GM21723 (cell line): ENCODE results near the gene PTPRA.
A peak's percentile ranks its signal among the peaks of the same experiment; 100 is the strongest.
"Not testable (repeated sequence)": the region's sequence is repeated elsewhere in the genome, so short reads cannot be mapped to it uniquely, and the experiment has no call there.

Experiments
- ATAC-seq: cut with Tn5 transposase; IDR thresholded peaks from one replicate; pipeline ENCODE4 v1.9.1; 2021; ENCODE audit warnings: mild to moderate bottlenecking, moderate library complexity; ENCODE audit not compliant: unreplicated experiment

The PTPRA gene

DNA sequence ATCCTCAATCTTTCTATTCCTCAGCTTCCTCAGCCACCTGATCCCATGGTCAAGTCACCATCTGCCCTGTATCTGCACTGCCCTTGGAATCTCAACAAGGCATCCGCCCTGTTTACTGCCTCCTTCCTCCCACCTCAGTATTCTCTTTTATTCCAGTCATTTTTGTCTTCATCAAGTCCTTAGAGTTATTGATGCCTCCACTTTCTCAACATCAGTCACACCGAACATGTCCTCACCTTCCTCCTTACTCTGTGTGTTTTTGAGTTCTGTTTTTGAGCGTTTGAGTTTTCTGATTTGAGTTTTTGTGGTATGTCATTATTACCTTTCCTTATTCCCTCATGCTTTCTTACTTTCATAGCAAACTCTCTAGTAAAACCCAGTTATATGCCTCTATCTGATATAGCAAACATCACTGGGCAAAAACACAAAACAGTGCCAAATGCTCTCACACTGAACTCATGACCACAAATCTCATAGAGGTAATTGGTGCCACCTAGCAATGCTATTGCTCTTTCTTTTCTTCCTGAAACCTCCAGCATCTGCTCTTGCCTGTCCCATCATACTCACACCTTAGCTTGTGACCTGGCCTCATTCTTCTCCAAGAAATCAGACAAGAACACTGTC is 158.4 kb downstream of the PTPRA start:
- ATAC-seq = no peak

DNA sequence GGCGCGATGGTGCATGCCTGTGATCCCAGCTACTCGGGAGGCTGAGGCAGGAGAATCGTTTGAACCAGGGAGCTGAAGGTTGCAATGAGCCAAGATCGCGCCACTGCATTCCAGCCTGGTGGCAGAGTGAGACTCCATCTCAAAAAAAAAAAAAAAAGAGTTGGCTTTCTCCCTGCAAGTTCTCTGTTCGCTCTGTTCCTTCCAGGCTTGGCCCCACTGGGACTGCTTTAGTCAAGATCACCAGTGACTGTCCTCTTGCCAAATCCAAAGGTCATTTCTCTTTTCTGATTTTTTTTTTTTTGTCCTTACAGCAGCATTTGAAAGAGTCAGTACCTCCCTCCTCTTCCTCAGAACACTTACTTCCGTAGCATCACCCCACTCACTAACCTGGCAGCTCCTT is 159.3 kb downstream of the PTPRA start:
- ATAC-seq = no peak

DNA sequence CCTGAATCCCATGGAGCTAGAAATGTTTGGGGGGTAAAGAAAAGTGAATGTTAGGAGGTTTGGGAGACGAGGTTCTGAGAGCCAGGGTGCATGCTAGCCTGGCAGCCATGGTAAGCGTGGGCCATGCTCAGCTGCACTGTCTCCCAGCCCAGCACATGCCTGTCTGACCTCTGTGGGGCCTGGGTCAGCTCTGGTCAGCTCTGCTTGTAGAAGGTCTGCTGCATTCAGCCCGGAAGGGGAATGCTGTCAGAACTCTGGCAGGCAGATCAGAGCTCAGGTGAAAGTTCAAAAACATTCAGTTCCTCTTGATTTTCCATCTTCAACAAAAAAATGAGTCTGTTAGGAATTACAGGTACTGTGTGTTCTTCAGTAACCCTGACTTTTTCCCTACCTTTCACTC is 164.4 kb downstream of the PTPRA start:
- ATAC-seq = no peak

DNA sequence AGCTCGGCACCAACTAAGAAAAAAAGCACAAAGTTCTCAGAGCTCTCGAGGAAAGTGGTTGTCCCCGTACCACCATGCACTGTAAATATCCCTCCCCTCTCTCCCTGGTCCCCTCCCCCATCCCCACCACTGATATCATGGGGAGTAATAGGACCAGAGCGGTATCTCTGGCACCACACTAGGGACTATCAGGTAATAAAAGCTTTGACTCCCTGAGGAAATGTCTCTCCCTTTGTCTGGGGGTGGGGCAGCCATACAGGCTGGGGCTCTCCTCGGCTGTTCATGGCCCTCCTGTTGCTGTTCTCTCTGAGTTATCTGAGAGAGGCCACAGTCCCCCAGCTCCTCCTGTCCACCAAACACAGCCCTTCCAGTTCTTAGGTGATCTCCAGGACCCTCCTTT is 165.2 kb downstream of the PTPRA start:
- no peak for ATAC-seq

DNA sequence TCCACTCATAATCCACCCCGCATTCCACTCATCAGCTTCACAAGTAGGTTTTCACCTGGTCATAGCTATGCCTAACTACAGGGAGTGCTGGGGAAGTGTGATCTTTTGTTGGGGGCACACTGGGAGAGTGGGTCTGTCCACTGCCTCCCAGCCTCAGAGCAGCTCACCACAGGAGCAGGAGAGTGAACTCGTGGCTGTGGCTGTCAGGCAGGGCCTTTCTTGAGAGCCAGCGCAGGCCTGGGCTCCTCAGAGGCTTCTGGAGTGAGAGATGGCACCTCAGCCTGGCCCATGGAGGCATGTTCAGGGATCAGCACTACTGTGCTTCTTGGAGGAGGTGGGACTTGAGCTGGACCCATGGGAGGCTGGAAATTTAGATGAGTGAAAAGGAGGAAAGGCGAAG is 166.1 kb downstream of the PTPRA start:
- no peak for ATAC-seq

DNA sequence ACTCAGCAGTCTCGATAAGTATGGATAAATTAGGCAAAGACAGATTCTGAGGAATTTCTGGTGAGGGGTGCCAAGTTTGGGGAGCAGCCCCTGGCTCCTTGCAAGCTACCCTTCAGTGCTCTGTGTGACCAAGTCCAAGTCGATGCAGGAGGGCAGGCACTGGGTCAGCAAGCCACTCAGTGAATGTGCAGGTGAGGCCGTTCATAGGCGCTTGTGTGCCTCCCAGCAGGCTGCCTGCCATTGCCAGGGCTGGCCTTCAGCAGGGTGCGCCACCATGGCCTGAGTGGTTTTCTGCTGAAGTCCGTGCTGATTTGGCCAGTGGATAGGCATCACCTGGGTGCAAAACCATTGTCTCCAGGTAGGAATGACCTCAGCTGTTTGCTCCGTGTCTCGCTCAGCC is 166.8 kb downstream of the PTPRA start:
- ATAC-seq = no peak

DNA sequence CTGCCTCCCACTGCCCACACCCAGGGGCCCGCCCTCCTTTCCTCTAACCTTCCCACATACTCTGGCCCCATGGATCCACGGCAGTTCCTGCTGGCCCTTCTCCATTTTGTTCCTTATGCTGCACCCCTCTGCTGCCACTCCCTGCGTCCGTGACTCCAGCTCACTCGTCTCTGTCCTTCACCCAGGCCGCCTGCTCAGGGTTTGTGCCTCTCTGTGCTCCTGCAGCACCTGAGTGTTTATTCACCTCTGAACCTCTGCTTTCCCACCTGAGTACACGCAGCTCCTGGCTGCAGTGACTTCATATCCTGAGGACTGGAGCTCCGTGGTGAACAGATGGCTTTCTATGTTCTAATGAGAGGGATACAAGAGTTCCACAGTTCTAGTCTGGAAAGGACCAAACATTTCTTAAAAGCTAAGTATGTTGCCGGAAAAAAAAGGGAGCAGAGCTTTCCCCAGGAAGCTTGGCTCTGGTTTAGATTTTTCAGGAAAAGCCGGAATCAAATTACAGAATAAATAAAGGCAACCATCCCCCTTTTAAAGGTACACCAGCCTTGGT is 168.7 kb downstream of the PTPRA start:
- ATAC-seq = no peak

DNA sequence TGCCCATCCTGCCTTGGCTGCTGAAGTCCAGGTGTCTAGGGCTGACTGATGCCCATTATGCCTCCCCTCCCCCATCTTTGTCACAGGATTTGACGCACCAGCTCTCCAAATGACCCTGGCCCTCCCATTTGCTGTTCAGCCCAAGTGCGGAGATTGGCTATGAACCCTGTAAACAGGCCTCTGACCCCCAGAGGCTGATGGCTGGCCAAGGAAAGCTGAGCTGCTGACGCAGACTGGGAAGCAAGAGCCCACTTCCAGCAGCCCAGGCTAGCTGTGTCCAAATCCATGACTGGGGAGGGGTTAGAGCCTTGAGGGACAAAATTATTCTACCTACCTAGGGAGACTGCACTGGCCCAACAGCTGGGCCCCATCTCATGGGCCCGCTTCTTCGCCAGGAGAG is 169.3 kb downstream of the PTPRA start:
- no peak for ATAC-seq

DNA sequence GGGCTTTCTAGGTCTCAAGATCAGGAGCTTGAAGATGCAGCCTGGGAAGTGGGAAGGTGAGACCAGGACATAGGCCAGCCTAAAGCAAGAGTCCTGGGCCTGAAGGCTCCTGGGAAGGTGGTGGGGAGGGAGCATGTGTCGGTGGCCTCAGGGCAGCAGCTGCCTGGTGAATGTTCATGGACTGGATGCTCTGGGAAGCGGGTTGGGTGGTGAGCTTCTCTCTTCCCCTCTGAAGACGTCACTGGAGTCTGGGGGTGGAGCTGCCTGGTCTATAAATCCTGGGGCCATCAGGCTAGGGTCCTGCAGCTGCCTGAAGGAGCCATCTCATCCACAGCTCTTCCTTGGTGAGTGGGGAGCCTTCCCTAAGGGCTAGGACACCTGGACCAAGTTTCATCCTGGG is 170.0 kb downstream of the PTPRA start, which contains the start of gene GNRH2:
Gene GNRH2, plus strand, starts transcription at position 301 of the 400 bp plus-strand sequence. CDS start 793 bp downstream, outside the sequence.
- ATAC-seq = no peak

DNA sequence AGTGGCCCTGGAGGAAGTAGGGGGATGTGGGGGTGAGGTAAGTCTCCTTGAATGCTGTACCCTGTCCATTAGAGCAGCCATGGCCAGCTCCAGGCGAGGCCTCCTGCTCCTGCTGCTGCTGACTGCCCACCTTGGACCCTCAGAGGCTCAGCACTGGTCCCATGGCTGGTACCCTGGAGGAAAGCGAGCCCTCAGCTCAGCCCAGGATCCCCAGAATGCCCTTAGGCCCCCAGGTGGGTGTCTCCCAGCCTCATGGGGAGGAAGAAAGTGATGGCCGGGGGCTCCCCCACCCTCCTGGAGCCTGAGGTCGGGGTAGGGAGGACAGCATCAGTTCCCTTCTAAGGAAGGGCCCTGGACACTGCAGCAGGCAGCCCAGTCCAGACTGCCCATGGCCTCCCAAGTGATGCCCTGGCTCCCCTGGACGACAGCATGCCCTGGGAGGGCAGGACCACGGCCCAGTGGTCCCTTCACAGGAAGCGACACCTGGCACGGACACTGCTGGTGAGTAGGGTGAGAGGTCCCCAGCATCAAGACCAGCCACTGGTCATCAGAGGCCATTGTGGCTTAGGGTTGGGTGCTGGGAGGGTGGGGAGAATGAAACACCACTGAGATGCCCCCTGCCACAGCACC is 171.2 kb downstream of the PTPRA start:
- no peak for ATAC-seq

DNA sequence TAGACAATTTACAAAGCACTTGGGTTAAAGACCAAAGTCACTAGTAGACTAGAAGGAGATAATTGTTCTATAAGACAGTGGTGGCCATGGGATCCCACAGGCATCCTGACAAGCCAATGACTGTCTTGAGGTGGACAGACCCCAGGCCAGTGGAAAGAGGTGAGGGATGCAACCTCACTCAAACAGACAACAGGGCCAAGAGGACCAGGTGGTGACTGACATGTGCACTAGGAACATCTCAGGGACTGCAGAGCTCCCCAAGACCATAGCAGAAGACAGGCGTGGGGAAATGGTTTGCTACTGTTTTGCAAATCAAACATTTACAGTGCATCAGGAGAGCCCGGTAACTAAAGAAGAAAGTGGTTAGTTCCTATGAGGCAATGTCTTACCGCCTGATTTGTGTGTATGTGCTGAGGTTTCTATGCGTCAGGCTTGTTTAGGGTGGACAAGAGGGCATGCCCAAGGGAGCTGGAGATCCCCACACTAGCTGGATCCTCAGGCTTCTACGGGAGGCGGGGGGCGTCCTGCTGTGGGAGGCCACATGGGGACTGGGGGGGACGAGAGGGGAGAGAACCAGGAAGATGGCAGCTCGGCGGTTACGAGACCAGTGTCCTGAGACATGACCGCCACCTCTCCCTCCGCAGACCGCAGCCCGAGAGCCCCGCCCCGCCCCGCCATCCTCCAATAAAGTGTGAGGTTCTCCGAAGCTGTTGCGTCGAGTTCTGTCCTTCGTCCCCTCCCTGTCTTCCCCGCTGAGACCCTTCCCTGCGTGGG is 171.9 kb downstream of the PTPRA start:
- ATAC-seq = peak; percentile 42

DNA sequence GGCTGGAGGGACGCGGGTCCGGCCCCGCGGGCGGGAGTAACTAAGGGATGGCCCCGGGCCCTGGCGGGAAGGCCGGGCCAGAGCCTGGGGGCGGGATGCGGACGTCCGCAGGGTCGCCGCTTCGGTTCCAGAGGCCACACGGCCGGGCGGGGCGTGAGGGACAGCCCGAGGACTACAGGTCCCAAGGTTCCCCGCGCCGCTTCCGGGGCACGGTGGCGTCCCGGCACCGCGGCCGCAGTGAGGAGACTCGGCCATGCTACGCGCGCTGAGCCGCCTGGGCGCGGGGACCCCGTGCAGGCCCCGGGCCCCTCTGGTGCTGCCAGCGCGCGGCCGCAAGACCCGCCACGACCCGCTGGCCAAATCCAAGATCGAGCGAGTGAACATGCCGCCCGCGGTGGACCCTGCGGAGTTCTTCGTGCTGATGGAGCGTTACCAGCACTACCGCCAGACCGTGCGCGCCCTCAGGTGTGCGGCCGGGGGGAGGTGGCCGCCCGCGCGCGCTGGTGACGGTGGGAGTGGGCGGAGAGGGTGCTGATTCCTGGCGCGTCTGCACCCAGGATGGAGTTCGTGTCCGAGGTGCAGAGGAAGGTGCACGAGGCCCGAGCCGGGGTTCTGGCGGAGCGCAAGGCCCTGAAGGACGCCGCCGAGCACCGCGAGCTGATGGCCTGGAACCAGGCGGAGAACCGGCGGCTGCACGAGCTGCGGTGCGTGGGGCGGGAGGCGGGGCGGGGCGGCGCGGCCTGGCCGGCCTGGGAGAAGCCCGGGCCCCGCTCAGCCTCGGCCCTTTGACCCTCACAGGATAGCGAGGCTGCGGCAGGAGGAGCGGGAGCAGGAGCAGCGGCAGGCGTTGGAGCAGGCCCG is 172.8 kb downstream of the PTPRA start, which contains the start of gene MRPS26:
Gene MRPS26, plus strand, starts transcription at position 237 of the 861 bp plus-strand sequence. Its CDS starts 17 bp downstream, at position 254.
- peak; percentile 90 for ATAC-seq

DNA sequence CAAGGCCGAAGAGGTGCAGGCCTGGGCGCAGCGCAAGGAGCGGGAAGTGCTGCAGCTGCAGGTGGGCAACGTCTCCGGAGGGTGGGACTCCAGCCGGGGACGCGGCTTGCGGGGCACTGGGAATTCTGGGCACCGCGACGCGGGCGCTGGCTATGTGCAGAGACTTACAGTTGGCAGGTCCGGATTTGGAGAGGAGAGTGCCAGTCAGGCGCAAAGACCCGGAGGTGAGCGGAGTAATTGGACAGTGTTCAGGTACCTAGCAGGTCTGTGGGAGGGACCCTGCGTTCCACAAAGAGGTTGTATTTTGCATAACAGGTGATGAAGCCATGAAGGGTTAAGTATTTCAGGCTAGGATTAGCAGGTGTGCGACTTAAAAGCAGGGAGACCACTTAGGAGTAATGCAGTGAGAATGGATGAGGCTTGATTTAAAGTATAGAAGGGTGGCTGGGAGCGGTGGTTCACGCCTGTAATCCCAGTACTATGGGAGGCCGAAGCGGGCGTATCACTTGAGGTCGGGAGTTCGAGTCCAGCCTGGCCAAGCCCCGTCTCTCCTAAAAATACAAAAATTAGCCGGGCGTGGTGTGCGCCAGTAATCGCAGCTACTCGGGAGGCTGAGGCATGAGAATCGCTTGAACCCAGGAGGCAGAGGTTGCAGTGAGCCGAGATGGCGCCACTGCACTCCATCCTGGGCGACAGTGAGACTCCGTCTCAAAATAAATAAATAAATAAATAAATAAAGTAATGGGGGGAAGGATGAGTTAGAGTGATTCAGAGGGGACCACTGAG is 173.6 kb downstream of the PTPRA start:
- ATAC-seq = peak; percentile 6

DNA sequence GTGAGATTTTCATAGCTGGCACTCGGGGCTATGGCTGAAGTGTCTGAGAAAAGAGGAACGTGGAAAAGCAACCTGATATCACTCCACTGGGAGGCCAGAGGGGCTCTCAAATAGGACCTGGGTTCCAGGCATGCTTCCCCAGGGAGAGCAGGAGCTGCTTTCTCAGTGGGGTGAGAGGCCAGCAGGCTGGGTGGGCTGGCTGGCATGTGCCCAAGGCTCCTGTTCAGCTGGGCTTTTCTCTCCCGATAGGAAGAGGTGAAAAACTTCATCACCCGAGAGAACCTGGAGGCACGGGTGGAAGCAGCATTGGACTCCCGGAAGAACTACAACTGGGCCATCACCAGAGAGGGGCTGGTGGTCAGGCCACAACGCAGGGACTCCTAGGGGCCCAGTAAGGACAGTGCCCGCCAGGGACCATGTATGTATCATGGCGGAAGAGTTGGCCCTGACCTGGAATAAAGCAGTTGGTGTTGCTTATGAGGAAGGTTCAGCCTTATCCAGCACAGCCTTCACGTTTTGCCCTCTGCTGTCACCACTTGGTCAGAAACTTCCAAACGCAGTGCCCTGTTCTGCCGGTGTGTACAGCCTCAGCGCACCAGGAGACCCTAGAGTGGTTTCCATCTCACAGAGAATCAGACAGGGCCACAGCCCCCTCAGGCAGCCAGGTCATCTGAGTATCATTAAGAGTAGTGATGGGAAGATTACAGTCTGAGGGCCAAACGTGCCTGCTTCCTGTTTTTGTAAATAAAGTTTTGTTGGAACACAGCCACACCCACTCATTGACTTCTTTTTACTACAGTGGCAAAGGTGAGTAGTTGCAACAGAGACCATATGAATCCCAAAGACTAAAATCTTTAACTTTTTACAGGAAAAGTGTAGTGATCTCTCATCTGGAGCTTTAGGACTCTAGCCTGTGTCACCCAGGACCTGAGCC is 174.5 kb downstream of the PTPRA start:
- no peak for ATAC-seq

DNA sequence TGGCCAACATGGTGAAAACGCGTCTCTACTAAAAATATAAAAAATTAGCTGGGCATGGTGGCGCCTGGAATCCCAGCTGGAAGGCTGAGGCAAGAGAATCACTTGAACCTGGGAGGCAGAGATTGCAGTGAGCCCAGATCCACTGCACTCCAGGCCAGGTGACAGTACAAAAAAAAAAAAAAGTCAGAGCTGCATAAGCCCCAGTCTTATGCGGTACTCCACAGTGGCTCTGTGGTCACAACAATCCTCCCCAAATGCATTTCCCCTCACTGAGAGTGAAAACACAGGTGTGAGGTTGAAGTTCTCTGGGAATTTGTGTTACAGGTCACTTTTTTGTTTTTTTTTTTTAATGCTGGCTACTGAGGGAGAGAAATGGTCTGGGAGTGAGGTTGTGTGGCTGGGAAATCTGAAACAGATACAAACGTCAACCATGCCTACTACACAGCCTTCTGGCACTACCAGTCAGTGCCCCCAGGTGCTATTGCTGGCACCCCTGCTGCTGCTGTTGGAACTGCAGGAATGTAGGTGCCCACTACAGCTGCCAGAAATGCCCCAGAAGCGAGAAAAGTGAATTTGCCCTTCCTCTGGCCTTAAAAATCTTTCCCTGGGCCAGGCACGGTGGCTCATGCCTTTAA is 178.2 kb downstream of the PTPRA start:
- ATAC-seq = no peak

DNA sequence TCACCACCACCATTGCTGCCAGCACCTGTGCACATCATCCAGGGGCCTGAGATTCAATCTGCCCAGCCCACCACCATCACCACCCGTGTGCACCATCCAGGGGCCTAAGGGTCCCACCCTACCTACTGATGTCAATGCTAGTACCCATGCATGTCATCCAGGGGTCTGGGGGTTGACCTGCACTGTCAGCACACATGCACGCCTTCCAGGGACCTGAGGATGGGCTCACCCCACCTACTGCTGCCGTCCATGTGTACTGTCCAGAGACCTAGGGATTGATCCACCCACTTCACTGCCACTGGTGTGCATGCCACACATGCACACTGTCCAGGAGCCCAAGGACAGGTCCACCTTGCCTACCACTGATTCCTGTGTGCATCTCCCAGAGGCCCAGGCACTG is 186.2 kb downstream of the PTPRA start:
- no peak for ATAC-seq

DNA sequence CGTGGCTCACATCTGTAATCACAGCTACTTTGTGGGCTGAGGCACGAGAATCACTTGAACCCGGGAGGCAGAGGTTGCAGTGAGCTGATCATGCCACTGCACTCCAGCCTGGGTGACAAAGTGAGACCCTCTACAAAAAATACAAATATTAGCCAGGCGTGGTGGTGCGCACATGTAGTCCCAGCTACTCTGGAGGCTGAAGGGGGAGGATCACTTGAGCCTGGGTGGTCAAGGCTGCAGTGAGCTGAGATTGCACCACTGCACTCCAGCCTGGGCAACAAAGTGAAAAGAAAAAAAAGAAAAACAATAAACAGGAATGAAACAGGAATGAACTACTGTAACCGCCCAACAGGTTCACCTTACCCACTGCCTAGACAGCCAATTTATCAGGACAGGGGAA is 190.8 kb downstream of the PTPRA start:
- not testable (repeated sequence) for ATAC-seq
